ENCODE measurements around the gene ADORA2B.

Gene ADORA2B

GRCh38 chr17:15996322-15996721, 51.4 kb downstream of the ADORA2B start:
- no peak for DNase-seq (ENCODE audit: low spot score)

GRCh38 chr17:15998031-15998562, 53.2 kb downstream of the ADORA2B start:
- no peak for DNase-seq (ENCODE audit: low spot score)

- DNase-seq (ENCODE audit: low spot score): peak; percentile 95
Observed at GRCh38 chr17:15999141-15999973, 54.4 kb downstream of the ADORA2B start, which contains the start of the genes TTC19 and ZSWIM7. Gene TTC19 (plus strand): TSS chr17:15999824. CDS start chr17:15999849, 25 bp downstream. Gene ZSWIM7 (minus strand): TSS chr17:15999704. CDS start chr17:15999594, 110 bp downstream.

- DNase-seq (ENCODE audit: low spot score): peak; percentile 42
Observed at GRCh38 chr17:15999974-16000827, 55.3 kb downstream of the ADORA2B start.

- DNase-seq (ENCODE audit: low spot score): no peak
Observed at GRCh38 chr17:16001226-16001897, 56.4 kb downstream of the ADORA2B start.

GRCh38 chr17:16002708-16003260, 57.9 kb downstream of the ADORA2B start:
- DNase-seq (ENCODE audit: low spot score): no peak

GRCh38 chr17:16003841-16004240, 58.9 kb downstream of the ADORA2B start:
- DNase-seq (ENCODE audit: low spot score): no peak

- no peak for DNase-seq (ENCODE audit: low spot score)
Observed at GRCh38 chr17:16005636-16006035, 60.7 kb downstream of the ADORA2B start.

- no peak for DNase-seq (ENCODE audit: low spot score)
Observed at GRCh38 chr17:16007439-16007838, 62.5 kb downstream of the ADORA2B start.

- DNase-seq (ENCODE audit: low spot score): no peak
Observed at GRCh38 chr17:16013943-16014407, 69.0 kb downstream of the ADORA2B start.

GRCh38 chr17:16019347-16019746, 74.4 kb downstream of the ADORA2B start:
- DNase-seq (ENCODE audit: low spot score): no peak

- no peak for DNase-seq (ENCODE audit: low spot score)
Observed at GRCh38 chr17:16023881-16024280, 79.0 kb downstream of the ADORA2B start.

GRCh38 chr17:16025202-16025601, 80.3 kb downstream of the ADORA2B start:
- DNase-seq (ENCODE audit: low spot score): no peak

All from globus pallidus (tissue), 1 donor.